Neural progenitor cell (in vitro differentiated cells): ENCODE measurements around the gene GAGE12H. TPM values are rescaled to one million over a fixed set of nuclear protein-coding genes. Genes with fewer than 3 reads are reported as not detected.
"Not testable (repeated sequence)": the region's sequence is repeated elsewhere in the genome, so short reads cannot be mapped to it uniquely, and the experiment has no call there.

Experiments
- DNase-seq: peaks from one replicate; pipeline ENCODE4 v3.0.0-alpha.2; 2016; ENCODE audit warnings: low spot score
- H2AFZ ChIP-seq: fragments of 200-600 bp; sonication (generic); replicated peaks from 2 replicates; pipeline ENCODE4 v1.6.1; 2016; ENCODE audit warnings: antibody characterized with exemption
- H3F3A ChIP-seq: fragments of 200-600 bp; sonication (generic); 2 replicates; pipeline ENCODE4 v1.6.1; 2016; ENCODE audit warnings: antibody characterized with exemption, low read depth
- H3K27ac ChIP-seq: fragments of 200-600 bp; sonication (generic); 2 replicates; pipeline ENCODE4 v1.5.1; 2016; ENCODE audit warnings: mild to moderate bottlenecking
- H3K27me3 ChIP-seq: fragments of 200-600 bp; sonication (generic); 2 replicates; pipeline ENCODE4 v1.6.1; 2016; ENCODE audit warnings: mild to moderate bottlenecking, moderate library complexity
- H3K36me3 ChIP-seq: fragments of 200-600 bp; sonication (generic); 2 replicates; pipeline ENCODE4 v1.5.1; 2016
- H3K4me1 ChIP-seq: fragments of 200-600 bp; sonication (generic); 2 replicates; pipeline ENCODE4 v1.6.1; 2016; ENCODE audit warnings: mixed run types
- H3K4me2 ChIP-seq: fragments of 200-600 bp; sonication (generic); 2 replicates; pipeline ENCODE4 v1.6.1; 2016
- H3K4me3 ChIP-seq: fragments of 200-600 bp; sonication (generic); 2 replicates; pipeline ENCODE4 v1.5.1; 2016
- H3K79me2 ChIP-seq: fragments of 200-600 bp; sonication (generic); 2 replicates; pipeline ENCODE4 v1.6.1; 2016; ENCODE audit warnings: low read depth
- H3K9ac ChIP-seq: fragments of 200-600 bp; sonication (generic); 2 replicates; pipeline ENCODE4 v1.6.1; 2016
- H3K9me3 ChIP-seq: fragments of 200-600 bp; sonication (generic); 2 replicates; pipeline ENCODE4 v1.5.1; 2016; ENCODE audit warnings: low read depth
- H4K20me1 ChIP-seq: fragments of 200-600 bp; sonication (generic); 2 replicates; pipeline ENCODE4 v1.6.1; 2016; ENCODE audit warnings: low read depth
- H3K27ac Mint-ChIP-seq: 3 replicates; pipeline ENCODE4 v1.8.0; 2021; ENCODE audit warnings: mixed read lengths
- H3K27me3 Mint-ChIP-seq: 2 replicates; pipeline ENCODE4 v1.8.0; 2022; ENCODE audit warnings: low read depth, mild to moderate bottlenecking, inconsistent platforms, moderate library complexity, mixed read lengths; ENCODE audit not compliant: insufficient read depth
- H3K36me3 Mint-ChIP-seq: 3 replicates; pipeline ENCODE4 v1.8.0; 2021; ENCODE audit warnings: mixed read lengths
- H3K4me1 Mint-ChIP-seq: 3 replicates; pipeline ENCODE4 v1.8.0; 2021; ENCODE audit warnings: mixed read lengths
- H3K4me3 Mint-ChIP-seq: 3 replicates; pipeline ENCODE4 v1.8.0; 2021; ENCODE audit warnings: mild to moderate bottlenecking, moderate library complexity, mixed read lengths
- H3K9me3 Mint-ChIP-seq: 3 replicates; pipeline ENCODE4 v1.8.0; 2020; ENCODE audit warnings: mixed read lengths
- CTCF ChIP-seq: fragments of 200-600 bp; sonication (generic); IDR thresholded peaks from 2 replicates; pipeline ENCODE4 v1.5.1; 2017; ENCODE audit warnings: antibody characterized with exemption, mild to moderate bottlenecking
- EZH2 ChIP-seq: fragments of 200-600 bp; sonication (generic); IDR thresholded peaks from 2 replicates; pipeline ENCODE4 v1.6.1; 2017; ENCODE audit warnings: antibody characterized with exemption, mild to moderate bottlenecking, moderate library complexity
- EZH2phosphoT487 ChIP-seq: fragments of 200-600 bp; sonication (generic); IDR thresholded peaks from 2 replicates; pipeline ENCODE4 v1.6.1; 2017; ENCODE audit warnings: antibody characterized with exemption
- total RNA-seq: library from RNA; depleted of rRNA; stranded (reverse); fragments of >200 nt; gene quantifications from 2 replicates; pipeline ENCODE4 v1.2.3, GENCODE V29; 2015; ENCODE audit warnings: low replicate concordance

Gene GAGE12H
- total RNA-seq, 1 donor from 2014 or later: not detected

DNA sequence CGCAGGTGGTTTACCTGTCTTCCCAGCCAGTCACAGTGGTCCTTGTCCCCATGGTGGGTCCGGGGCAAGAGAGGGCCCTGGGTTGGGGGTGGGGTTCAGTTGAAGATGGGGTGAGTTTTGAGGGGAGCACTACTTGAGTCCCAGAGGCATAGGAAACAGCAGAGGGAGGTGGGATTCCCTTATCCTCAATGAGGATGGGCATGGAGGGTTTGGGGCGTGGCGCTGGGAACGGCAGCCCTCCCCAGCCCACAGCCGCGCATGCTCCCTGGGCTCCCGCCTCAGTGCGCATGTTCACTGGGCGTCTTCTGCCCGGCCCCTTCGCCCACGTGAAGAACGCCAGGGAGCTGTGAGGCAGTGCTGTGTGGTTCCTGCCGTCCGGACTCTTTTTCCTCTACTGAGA is 9.4 kb downstream of the GAGE12H start, which contains the start of gene GAGE2A:
TSS of gene GAGE2A (plus strand) at position 301 of the 400 bp plus-strand sequence. CDS start 1,155 bp downstream, outside the sequence.
- not testable (repeated sequence) for H3K4me3 Mint-ChIP-seq, H2AFZ ChIP-seq, H3K4me2 ChIP-seq, H3K9ac ChIP-seq, H3K9me3 ChIP-seq, H3K27ac ChIP-seq, H3K4me1 Mint-ChIP-seq, H4K20me1 ChIP-seq, H3K4me3 ChIP-seq, H3K27ac Mint-ChIP-seq, H3K27me3 Mint-ChIP-seq, H3K79me2 ChIP-seq, H3K9me3 Mint-ChIP-seq, DNase-seq, H3K27me3 ChIP-seq, H3K36me3 Mint-ChIP-seq, H3K36me3 ChIP-seq, H3F3A ChIP-seq, H3K4me1 ChIP-seq

- not testable (repeated sequence) for H3K36me3 Mint-ChIP-seq, H3K4me3 ChIP-seq, DNase-seq, H3K9me3 ChIP-seq, H3K9me3 Mint-ChIP-seq, H3K27me3 Mint-ChIP-seq, H4K20me1 ChIP-seq, H3F3A ChIP-seq, H3K4me3 Mint-ChIP-seq, H3K27ac ChIP-seq, H3K36me3 ChIP-seq, H3K4me1 Mint-ChIP-seq, H2AFZ ChIP-seq, H3K27me3 ChIP-seq, H3K9ac ChIP-seq, H3K27ac Mint-ChIP-seq, H3K79me2 ChIP-seq, H3K4me2 ChIP-seq, H3K4me1 ChIP-seq
Observed at GRCh38 chrX:49589769-49590478, 10.2 kb downstream of the GAGE12H start.

- H3K36me3 Mint-ChIP-seq, H3K27ac ChIP-seq, H2AFZ ChIP-seq, H3K9ac ChIP-seq, H3K36me3 ChIP-seq, H3K27me3 ChIP-seq, H3K4me1 Mint-ChIP-seq, H3K4me3 ChIP-seq, H3K9me3 Mint-ChIP-seq, DNase-seq, H3K4me3 Mint-ChIP-seq, H3K4me2 ChIP-seq, H3F3A ChIP-seq, H3K9me3 ChIP-seq, H3K27me3 Mint-ChIP-seq, H4K20me1 ChIP-seq, H3K27ac Mint-ChIP-seq, H3K79me2 ChIP-seq, H3K4me1 ChIP-seq: not testable (repeated sequence)
Observed at GRCh38 chrX:49590488-49590887, 10.7 kb downstream of the GAGE12H start.

DNA sequence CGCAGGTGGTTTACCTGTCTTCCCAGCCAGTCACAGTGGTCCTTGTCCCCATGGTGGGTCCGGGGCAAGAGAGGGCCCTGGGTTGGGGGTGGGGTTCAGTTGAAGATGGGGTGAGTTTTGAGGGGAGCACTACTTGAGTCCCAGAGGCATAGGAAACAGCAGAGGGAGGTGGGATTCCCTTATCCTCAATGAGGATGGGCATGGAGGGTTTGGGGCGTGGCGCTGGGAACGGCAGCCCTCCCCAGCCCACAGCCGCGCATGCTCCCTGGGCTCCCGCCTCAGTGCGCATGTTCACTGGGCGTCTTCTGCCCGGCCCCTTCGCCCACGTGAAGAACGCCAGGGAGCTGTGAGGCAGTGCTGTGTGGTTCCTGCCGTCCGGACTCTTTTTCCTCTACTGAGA is 19.0 kb downstream of the GAGE12H start, which contains the start of gene GAGE1:
TSS of gene GAGE1 (plus strand) at position 301 of the 400 bp plus-strand sequence. CDS start 1,155 bp downstream, outside the sequence.
- not testable (repeated sequence) for H3K27me3 ChIP-seq, H3K4me3 Mint-ChIP-seq, H3K27me3 Mint-ChIP-seq, H3K4me1 Mint-ChIP-seq, H3F3A ChIP-seq, H3K27ac ChIP-seq, H2AFZ ChIP-seq, H3K4me2 ChIP-seq, H3K36me3 ChIP-seq, H4K20me1 ChIP-seq, H3K27ac Mint-ChIP-seq, H3K4me1 ChIP-seq, DNase-seq, H3K9me3 Mint-ChIP-seq, H3K9me3 ChIP-seq, H3K79me2 ChIP-seq, H3K36me3 Mint-ChIP-seq, H3K9ac ChIP-seq, H3K4me3 ChIP-seq

DNA sequence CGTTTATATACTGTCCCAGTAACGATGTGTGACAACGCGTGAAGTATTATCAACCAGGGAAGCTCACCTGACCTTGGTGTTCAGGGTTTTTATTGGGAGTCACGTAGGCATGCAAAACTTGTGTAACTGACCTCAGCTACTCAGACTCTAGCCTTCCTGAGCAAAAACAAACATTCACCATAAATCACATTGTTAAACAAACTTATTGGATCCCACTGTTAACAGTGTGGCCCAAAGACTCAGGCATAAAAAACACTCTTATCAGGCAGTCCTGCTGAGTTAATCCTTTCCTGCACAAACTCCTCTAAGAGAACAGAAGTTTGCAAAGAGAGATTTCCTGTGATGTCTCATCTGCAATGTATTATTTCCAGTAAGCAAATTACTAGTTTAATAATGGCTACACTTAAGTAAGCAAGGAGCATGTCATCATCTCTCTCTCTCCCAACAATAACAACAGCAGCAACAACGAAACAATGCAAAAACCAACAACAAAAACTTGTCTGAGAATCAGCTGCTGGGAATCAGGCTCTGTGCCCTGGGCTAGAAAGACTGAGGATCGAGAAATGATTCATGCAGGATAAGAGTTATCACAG is 31.1 kb downstream of the GAGE12H start:
- no peak overlapping the region for H3K27ac Mint-ChIP-seq
- no peaks in the 10 kb centered on the region for H3K36me3 ChIP-seq

More for the DNA sequence above, 31.1 kb downstream of the GAGE12H start:
- TF ChIP-seq EZH2: no peak
- no peak for TF ChIP-seq CTCF
- no peak for TF ChIP-seq EZH2phosphoT487
- H3K9me3 Mint-ChIP-seq: peaks cover 8% of the 10 kb centered on the region
- Histone ChIP-seq H3K9ac (no peak overlapping the region), H3K27me3 (no peaks in the 10 kb centered on the region), H2AFZ (no peak overlapping the region), H3K9me3 (no peaks in the 10 kb centered on the region), H3K79me2 (no peaks in the 10 kb centered on the region), H3K4me3 (no peak overlapping the region), H3K27ac (no peak overlapping the region), H3K4me2 (no peak overlapping the region), H4K20me1 (no peaks in the 10 kb centered on the region), H3K4me1 (no peaks in the 10 kb centered on the region), H3F3A (no peaks in the 10 kb centered on the region)
- H3K36me3 Mint-ChIP-seq: no peaks in the 10 kb centered on the region
- no peak for DNase-seq
- no peak overlapping the region for H3K4me3 Mint-ChIP-seq
- peaks cover 4% of the 10 kb centered on the region for H3K27me3 Mint-ChIP-seq
- peaks cover 2% of the 10 kb centered on the region for H3K4me1 Mint-ChIP-seq
